K562 (cell line): ENCODE results near the gene CD14. TPM values are rescaled to one million over a fixed set of nuclear protein-coding genes. Genes with fewer than 3 reads are reported as not detected.

Experiments
- ATAC-seq: fragments of 200-7000 bp; cut with Tn5 transposase; 3 replicates; pipeline ENCODE4 v1.9.1; 2020; ENCODE audit warnings: moderate library complexity
- BruUV-seq: library from RNA; stranded (reverse); fragments of 400-500 nt; replicated peaks from 2 replicates; lab custom pipeline; 2021; lab: Mats Ljungman, UMichigan
- CTCF ChIA-PET: fragments of 300-600 bp; formaldehyde crosslinking; extraction: SDS; loops from one replicate; lab custom pipeline; 2021; ENCODE audit warnings: low intra/inter-chr PET ratio; lab: Yijun Ruan, JAX
- POLR2A ChIA-PET: fragments of 300-600, 350-650 bp; sonication (Branson Sonifier 250); formaldehyde crosslinking; extraction: SDS; loops from one replicate; lab custom pipeline; 2021; ENCODE audit warnings: antibody characterized with exemption, inconsistent platforms; lab: Yijun Ruan, JAX
- DNase-seq, 4 experiments: peaks; one replicate each; pipeline versions ENCODE4 v3.0.0 to v3.0.0-alpha.2; 2011 to 2018; ENCODE audit warnings: low spot score in 3 of 4, mixed read lengths in 3 of 4; ENCODE audit errors: extremely low read depth in 1 of 4
- FAIRE-seq: peaks from 2 replicates; lab custom pipeline; 2011; peaks lifted over from hg19 to GRCh38; lab: Jason Lieb, UNC
- H2AFZ ChIP-seq: 2 replicates; pipeline ENCODE4 v1.6.0; 2011; ENCODE audit warnings: low read depth, low read length, control low read depth, inconsistent platforms
- H3K27ac ChIP-seq: fragments of 200-600 bp; 3 replicates; pipeline ENCODE4 v1.8.0; 2011; ENCODE audit warnings: low read depth, mild to moderate bottlenecking, control low read depth, inconsistent platforms, low read length, moderate library complexity, mixed read lengths; ENCODE audit errors: extremely low read depth
- H3K27me3 ChIP-seq, 2 experiments: fragments of 300-600 bp in 1 of 2; 2 replicates in 1 of 2; 3 replicates in 1 of 2; pipeline versions ENCODE4 v1.6.0 to v1.8.0; 2011; ENCODE audit warnings: inconsistent platforms in 2 of 2, low read length in 2 of 2, mild to moderate bottlenecking in 1 of 2, mixed read lengths in 1 of 2, moderate library complexity in 1 of 2; ENCODE audit not compliant: control insufficient read depth in 2 of 2, insufficient read depth in 2 of 2
- H3K36me3 ChIP-seq: fragments of 300-600 bp; 3 replicates; pipeline ENCODE4 v1.8.0; 2011; ENCODE audit warnings: mild to moderate bottlenecking, low read length, inconsistent platforms; ENCODE audit not compliant: control insufficient read depth, insufficient read depth
- H3K4me1 ChIP-seq, 2 experiments: fragments of 200-600 bp in 1 of 2; replicated peaks in 1 of 2; 2 replicates in 1 of 2; 3 replicates in 1 of 2; pipeline versions ENCODE4 v1.5.1 to v1.8.0; 2011; ENCODE audit warnings: inconsistent platforms in 2 of 2, low read length in 2 of 2, mild to moderate bottlenecking in 1 of 2, mixed read lengths in 1 of 2, moderate library complexity in 1 of 2; ENCODE audit not compliant: control insufficient read depth in 2 of 2, insufficient read depth in 2 of 2
- H3K4me2 ChIP-seq: 2 replicates; pipeline ENCODE4 v1.6.1; 2011; ENCODE audit warnings: low read length, control low read depth, inconsistent platforms, mixed read lengths; ENCODE audit not compliant: insufficient read depth
- H3K4me3 ChIP-seq: fragments of 200-600 bp; sonication (generic), shearing (Covaris generic); 2 replicates; pipeline ENCODE4 v1.5.1; 2016; ENCODE audit warnings: control low read depth, inconsistent platforms
- H3K79me2 ChIP-seq: fragments of 200-600 bp; 3 replicates; pipeline ENCODE4 v1.8.0; 2011; ENCODE audit warnings: low read length, inconsistent platforms; ENCODE audit not compliant: control insufficient read depth, insufficient read depth
- H3K9ac ChIP-seq, 2 experiments: 2 replicates each; pipeline versions ENCODE4 v1.6.0 to v1.6.1; 2011; ENCODE audit warnings: low read depth in 2 of 2, low read length in 2 of 2, control low read depth in 1 of 2, inconsistent platforms in 1 of 2, mild to moderate bottlenecking in 1 of 2, mixed read lengths in 1 of 2; ENCODE audit not compliant: insufficient read depth in 1 of 2
- H3K9me1 ChIP-seq: one replicate; pipeline ENCODE4 v1.6.0; 2011; ENCODE audit warnings: inconsistent platforms, mild to moderate bottlenecking, low read length, moderate library complexity; ENCODE audit not compliant: control insufficient read depth, insufficient read depth
- H3K9me3 ChIP-seq: replicated peaks from 2 replicates; pipeline ENCODE4 v1.5.1; 2011; ENCODE audit warnings: low read depth, low read length, inconsistent platforms; ENCODE audit not compliant: control insufficient read depth, insufficient read depth
- H4K20me1 ChIP-seq: replicated peaks from 2 replicates; pipeline ENCODE4 v1.6.1; 2011; ENCODE audit warnings: low read length, inconsistent platforms, mixed read lengths; ENCODE audit not compliant: control insufficient read depth, insufficient read depth
- CREB3L1 ChIP-seq: fragments of 450-650 bp; IDR thresholded peaks from 2 replicates; pipeline ENCODE4 v1.6.1; 2014; ENCODE audit warnings: low read depth, mild to moderate bottlenecking, moderate library complexity, borderline replicate concordance
- FOXM1 ChIP-seq, 2 experiments: fragments of 450-650 bp in 1 of 2; sonication (generic) in 1 of 2; formaldehyde crosslinking in 1 of 2; IDR thresholded peaks; 2 replicates each; pipeline versions ENCODE4 v1.6.1 to v1.9.0; 2017 to 2022; ENCODE audit warnings: low read depth in 2 of 2, mild to moderate bottlenecking in 2 of 2, missing genetic modification reagents in 1 of 2, moderate library complexity in 1 of 2
- IFI16 ChIP-seq: fragments of 250-450 bp; sonication (Bioruptor Pico); IDR thresholded peaks from 2 replicates; pipeline ENCODE4 v2.1.2; 2022; ENCODE audit warnings: mild to moderate bottlenecking, inconsistent platforms
- LEF1 ChIP-seq: fragments of 450-650 bp; IDR thresholded peaks from 2 replicates; pipeline ENCODE4 v1.6.1; 2016; ENCODE audit warnings: mild to moderate bottlenecking
- MLLT1 ChIP-seq, 2 experiments: fragments of 450-650 bp; IDR thresholded peaks; 2 replicates each; pipeline ENCODE4 v1.6.1; 2016
- PRPF4 ChIP-seq: fragments of 200-400 bp; formaldehyde crosslinking; IDR thresholded peaks from one replicate; pipeline ENCODE4 v1.6.1; 2017; ENCODE audit warnings: low read length, low read depth, mild to moderate bottlenecking; ENCODE audit not compliant: insufficient read depth, poor library complexity, severe bottlenecking
- UBTF ChIP-seq, 2 experiments: IDR thresholded peaks; 2 replicates each; pipeline ENCODE4 v1.6.1; 2012; ENCODE audit warnings: improper control_type of control experiment in 2 of 2, low read depth in 2 of 2, low read length in 2 of 2, borderline replicate concordance in 1 of 2
- WGBS: fragments of 100-300 bp; shearing (Covaris generic); methylation state at CpG from one replicate; pipeline ENCODE4 v1.1.6; 2016; ENCODE audit warnings: low coverage, mixed read lengths; ENCODE audit not compliant: insufficient coverage; ENCODE audit errors: missing lambda C conversion rate; 5-methylcytosine and 5-hydroxymethylcytosine counted together
- in situ Hi-C: fragments of 300-500 bp; cut with MboI; formaldehyde crosslinking; loops from 4 replicates; pipeline ENCODE4 v1.15.0; 2018; ENCODE audit warnings: inconsistent platforms, mixed read lengths
- intact Hi-C: fragments of 100-400 bp; cut with micrococcal nuclease; formaldehyde crosslinking; loops from 2 replicates; pipeline ENCODE4 v1.14.2; 2022
- polyA plus RNA-seq, 8 experiments: library from polyadenylated mRNA; depleted of rRNA in 4 of 8; stranded (reverse) in 5 of 8; unstranded in 3 of 8; fragments of >200 nt; fragmentation: Nextera tagmentation in 2 of 8; fragmentation: Illumina TruSeq in 1 of 8; extraction: Ambion mirVana in 2 of 8; extraction: Trizol in 1 of 8; gene quantifications; 2 replicates each; pipeline versions ENCODE4 v1.2.1 to v1.2.3, GENCODE V29; 2011 to 2014; ENCODE audit warnings: inconsistent platforms in 1 of 8, missing spikeins in 1 of 8
- total RNA-seq, 7 experiments: library from RNA; depleted of rRNA in 6 of 7; stranded (reverse); fragments of >200 nt in 6 of 7; fragmentation: Illumina TruSeq in 2 of 7; extraction: Trizol in 2 of 7; gene quantifications; 2 replicates each; pipeline versions ENCODE4 v1.2.1 to v1.2.3, GENCODE V29; 2011 to 2021; ENCODE audit warnings: low replicate concordance in 1 of 7

Gene CD14
- total and polyA plus RNA-seq, 9 of the 15 experiments (the other 6 are each of a cell fraction or from before 2014, with no cell fraction given), result 0.07 to 0.47 (median 0.14) TPM; not detected in 2

DNA sequence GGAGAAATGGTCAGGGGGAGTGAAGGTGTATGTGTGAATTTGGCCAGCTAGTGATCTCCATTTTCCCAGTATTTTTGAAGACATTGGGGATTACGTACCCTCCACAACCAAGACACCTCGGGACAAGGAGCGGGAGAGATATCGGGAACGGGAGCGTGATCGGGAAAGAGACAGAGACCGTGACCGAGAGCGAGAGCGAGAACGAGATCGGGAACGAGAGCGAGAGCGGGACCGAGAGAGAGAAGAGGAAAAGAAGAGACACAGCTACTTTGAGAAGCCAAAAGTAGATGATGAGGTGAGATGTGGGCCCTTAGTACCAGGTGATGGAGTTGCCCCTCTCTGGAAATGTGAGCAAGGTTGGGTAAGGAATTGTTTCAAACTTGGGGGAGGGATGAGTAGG is 25.9 kb upstream of the CD14 start:
- H3K4me3 ChIP-seq, result no peak overlapping the region
- H2AFZ ChIP-seq, result no peak overlapping the region
- H3K4me2 ChIP-seq, result no peak overlapping the region
- H3K27me3 ChIP-seq, result no peaks in the 10 kb centered on the region
- H3K79me2 ChIP-seq, result no peaks in the 10 kb centered on the region
- H3K9me3 ChIP-seq, result no peaks in the 10 kb centered on the region
- H3K9me1 ChIP-seq, result no peaks in the 10 kb centered on the region
- no peak for FAIRE-seq
- 95% methylated on average over 16 of the region's 17 CpGs for WGBS
- CTCF ChIA-PET, result no interaction called here
- H3K36me3 ChIP-seq, result peaks cover 88% of the 10 kb centered on the region
- POLR2A ChIA-PET, result interaction anchor here (1.2 to 4.2 kb wide), 4 partner anchors 12 to 32 kb away, joined by 3 to 25 read pairs (median 4); partner anchors contain the start of genes HARS1, HARS2, IK and NDUFA2
- H3K9ac ChIP-seq, result no peak overlapping the region
- peaks cover 0 to 3% of the 10 kb centered on the region in 2 experiments; a peak in 3 of 5 replicates for H3K4me1 ChIP-seq
- no peak for TF ChIP-seq PRPF4
- TF ChIP-seq MLLT1 (IDR thresholded peaks at IDR 0.05), result 0 out of 4 replicates have a peak, but pooled peaks of 1 of the 2 experiments have one; percentile 34
- no TSS peak for BruUV-seq
- no peak overlapping the region for H3K27ac ChIP-seq
- H4K20me1 ChIP-seq, result no peaks in the 10 kb centered on the region
- intact Hi-C loops, result no loop called here
- no peak for DNase-seq
- in situ Hi-C loops, result no loop called here
- ATAC-seq, result no peak

GRCh38 chr5:140647042-140647419 is 14.1 kb upstream of the CD14 start:
- DNase-seq, result no peak
- BruUV-seq, result TSS peak; percentile 66
- in situ Hi-C loops (no loop called here), intact Hi-C loops (loop anchor here (2.0 kb wide), 2 partner anchors 18 to 72 kb away; partner anchors contain the start of gene WDR55)
- Histone ChIP-seq H4K20me1 (no peaks in the 10 kb centered on the region; the same call in 1 of the 2 replicates), H3K79me2 (peaks cover 44% of the 10 kb centered on the region), H2AFZ (peak overlapping the region; percentile 95), H3K4me3 (peak overlapping the region; percentile 96), H3K9ac (peak overlapping the region; percentile 89 to 98), H3K4me2 (peak overlapping the region; percentile 100), H3K36me3 (peaks cover 78% of the 10 kb centered on the region), H3K9me1 (no peaks in the 10 kb centered on the region), H3K27ac (peak overlapping the region; percentile 95), H3K9me3 (no peaks in the 10 kb centered on the region), H3K27me3 (no peaks in the 10 kb centered on the region; a peak in 1 of 5 replicates), H3K4me1 (peaks cover 4 to 10% of the 10 kb centered on the region in 2 experiments; a peak in 3 of 5 replicates)
- peak; percentile 52 for ATAC-seq
- under 1% methylated on average over 27 of the region's 27 CpGs for WGBS
- ChIA-PET CTCF (no interaction called here), POLR2A (interaction anchor here (0.6 to 3.3 kb wide), 35 partner anchors 8 to 1663 kb away, joined by 3 to 25 read pairs (median 6); partner anchors contain the start of genes ANKHD1, APBB3, EIF4EBP3 and HARS1)
- FAIRE-seq, result no peak
- no peak for TF ChIP-seq IFI16 (CRISPR knock-in tag)
- TF ChIP-seq LEF1, result no peak
- 0 out of 4 replicates have a peak, but pooled peaks of 1 of the 2 experiments have one; percentile 37 for TF ChIP-seq UBTF (IDR thresholded peaks at IDR 0.05; ENCODE audit: borderline replicate concordance in 1 of 2, low read depth in 2 of 2, low read length in 2 of 2)
- 0 out of 2 replicates have a peak, but pooled peaks have one; percentile 3 for TF ChIP-seq CREB3L1
- no peak for TF ChIP-seq FOXM1 (IDR thresholded peaks at IDR 0.05; ENCODE audit: low read depth)
- TF ChIP-seq FOXM1 (CRISPR knock-in tag; IDR thresholded peaks at IDR 0.05; ENCODE audit: low read depth), result peak; percentile 51; the same call in 1 of the 2 replicates
